OCI-LY1 (cell line): ENCODE data around the gene SCD.
A peak's percentile ranks its signal among the peaks of the same experiment; 100 is the strongest.

ENCODE experiments used
- H2AFZ ChIP-seq: fragments of 200-600 bp; sonication (generic), shearing (Covaris generic); 2 replicates; pipeline ENCODE4 v1.6.0; 2014; ENCODE audit warnings: antibody characterized with exemption, mild to moderate bottlenecking, low read length
- H3F3A ChIP-seq: fragments of 200-600 bp; sonication (generic), shearing (Covaris generic); 2 replicates; pipeline ENCODE4 v1.6.0; 2014; ENCODE audit warnings: mild to moderate bottlenecking, antibody characterized with exemption, low read length, moderate library complexity; ENCODE audit not compliant: insufficient read depth
- H3K27ac ChIP-seq: fragments of 200-600 bp; sonication (generic); 2 replicates; pipeline ENCODE4 v1.5.1; 2014; ENCODE audit warnings: low read length, mixed run types, mild to moderate bottlenecking, low read depth; ENCODE audit not compliant: poor library complexity, severe bottlenecking
- H3K27me3 ChIP-seq: fragments of 200-600 bp; sonication (generic); 2 replicates; pipeline ENCODE4 v1.6.0; 2014; ENCODE audit warnings: antibody characterized with exemption, mild to moderate bottlenecking, low read length, moderate library complexity; ENCODE audit not compliant: insufficient read depth
- H3K36me3 ChIP-seq: fragments of 200-600 bp; sonication (generic); 2 replicates; pipeline ENCODE4 v1.6.1; 2014; ENCODE audit warnings: mild to moderate bottlenecking, antibody characterized with exemption, low read length, moderate library complexity, mixed read lengths; ENCODE audit not compliant: insufficient read depth
- H3K4me1 ChIP-seq: fragments of 200-600 bp; sonication (generic); 2 replicates; pipeline ENCODE4 v1.5.1; 2014; ENCODE audit warnings: mild to moderate bottlenecking, low read length, moderate library complexity; ENCODE audit not compliant: insufficient read depth, severe bottlenecking
- H3K4me2 ChIP-seq: fragments of 200-600 bp; sonication (generic), shearing (Covaris generic); 2 replicates; pipeline ENCODE4 v1.6.1; 2014; ENCODE audit warnings: low read length
- H3K4me3 ChIP-seq: fragments of 200-600 bp; sonication (generic); 2 replicates; pipeline ENCODE4 v1.5.1; 2014; ENCODE audit warnings: low read length, low read depth, mild to moderate bottlenecking, mixed read lengths; ENCODE audit not compliant: poor library complexity, severe bottlenecking
- H3K79me2 ChIP-seq: fragments of 200-600 bp; shearing (Covaris generic); 2 replicates; pipeline ENCODE4 v1.6.1; 2016; ENCODE audit warnings: mixed run types, low read length, mixed read lengths; ENCODE audit not compliant: insufficient read depth
- H3K9ac ChIP-seq: fragments of 200-600 bp; sonication (generic), shearing (Covaris generic); 2 replicates; pipeline ENCODE4 v1.6.1; 2014; ENCODE audit warnings: mild to moderate bottlenecking, low read length, mixed read lengths
- H3K9me2 ChIP-seq: fragments of 200-600 bp; sonication (generic), shearing (Covaris generic); 2 replicates; pipeline ENCODE4 v1.6.1; 2014; ENCODE audit warnings: low read depth, mild to moderate bottlenecking, low read length, mixed read lengths
- H3K9me3 ChIP-seq: fragments of 200-600 bp; shearing (Covaris generic); 2 replicates; pipeline ENCODE4 v1.6.1; 2014; ENCODE audit warnings: low read length, mixed read lengths
- H4K20me1 ChIP-seq: fragments of 200-600 bp; sonication (generic), shearing (Covaris generic); 2 replicates; pipeline ENCODE4 v1.6.0; 2016; ENCODE audit warnings: mild to moderate bottlenecking, low read length; ENCODE audit not compliant: insufficient read depth
- CTCF ChIP-seq: fragments of 200-600 bp; sonication (generic), shearing (Covaris generic); IDR thresholded peaks from 2 replicates; pipeline ENCODE4 v1.5.1; 2017; ENCODE audit warnings: mild to moderate bottlenecking, antibody characterized with exemption, low read length, moderate library complexity, mixed read lengths
- EZH2 ChIP-seq: fragments of 200-600 bp; sonication (generic), shearing (Covaris generic); IDR thresholded peaks from 2 replicates; pipeline ENCODE4 v1.8.0; 2017; ENCODE audit warnings: borderline replicate concordance, mixed run types, mild to moderate bottlenecking, antibody characterized with exemption, low read length, moderate library complexity, mixed read lengths

SCD gene

GRCh38 chr10:100344241-100344788 lies 2.7 kb upstream of the SCD start:
- Histone ChIP-seq H3K36me3 (peaks cover 18% of the 10 kb centered on the region), H2AFZ (no peak overlapping the region), H3K79me2 (peaks cover 20% of the 10 kb centered on the region), H3K27ac (no peak overlapping the region), H3K4me2 (no peak overlapping the region), H3K4me1 (peaks cover 25% of the 10 kb centered on the region), H3K27me3 (no peaks in the 10 kb centered on the region), H3F3A (no peaks in the 10 kb centered on the region), H3K9ac (no peak overlapping the region), H3K9me3 (no peaks in the 10 kb centered on the region), H3K9me2 (no peaks in the 10 kb centered on the region), H4K20me1 (no peaks in the 10 kb centered on the region), H3K4me3 (no peak overlapping the region)
- TF ChIP-seq CTCF (no peak), EZH2 (no peak)

GRCh38 chr10:100345570-100346330 lies 1.3 kb upstream of the SCD start:
- Histone ChIP-seq H2AFZ (no peak overlapping the region), H3K4me3 (peak overlapping the region; percentile 78), H3K9ac (peak overlapping the region; percentile 95), H3K79me2 (peaks cover 20% of the 10 kb centered on the region), H3K4me2 (peak overlapping the region; percentile 77), H3K9me3 (no peaks in the 10 kb centered on the region), H3K36me3 (peaks cover 33% of the 10 kb centered on the region), H3K9me2 (no peaks in the 10 kb centered on the region), H3F3A (no peaks in the 10 kb centered on the region), H3K4me1 (peaks cover 38% of the 10 kb centered on the region), H3K27me3 (no peaks in the 10 kb centered on the region), H4K20me1 (no peaks in the 10 kb centered on the region), H3K27ac (peak overlapping the region; percentile 84)
- TF ChIP-seq CTCF, result no peak
- no peak for TF ChIP-seq EZH2

- Histone ChIP-seq H3K9ac (peak overlapping the region; percentile 95), H3K79me2 (peaks cover 20% of the 10 kb centered on the region), H3K27me3 (no peaks in the 10 kb centered on the region), H3K36me3 (peaks cover 39% of the 10 kb centered on the region), H3K4me1 (peaks cover 43% of the 10 kb centered on the region), H3K9me3 (no peaks in the 10 kb centered on the region), H3K4me2 (peak overlapping the region; percentile 77), H4K20me1 (no peaks in the 10 kb centered on the region), H3K27ac (peak overlapping the region; percentile 84), H3F3A (no peaks in the 10 kb centered on the region), H3K4me3 (peak overlapping the region; percentile 78), H3K9me2 (no peaks in the 10 kb centered on the region), H2AFZ (no peak overlapping the region)
- no peak for TF ChIP-seq CTCF
- TF ChIP-seq EZH2, result no peak
Measured at GRCh38 chr10:100346351-100346764, 675 bp upstream of the SCD start.
